ENCODE results near the gene SAMD4A.

The SAMD4A gene

DNA sequence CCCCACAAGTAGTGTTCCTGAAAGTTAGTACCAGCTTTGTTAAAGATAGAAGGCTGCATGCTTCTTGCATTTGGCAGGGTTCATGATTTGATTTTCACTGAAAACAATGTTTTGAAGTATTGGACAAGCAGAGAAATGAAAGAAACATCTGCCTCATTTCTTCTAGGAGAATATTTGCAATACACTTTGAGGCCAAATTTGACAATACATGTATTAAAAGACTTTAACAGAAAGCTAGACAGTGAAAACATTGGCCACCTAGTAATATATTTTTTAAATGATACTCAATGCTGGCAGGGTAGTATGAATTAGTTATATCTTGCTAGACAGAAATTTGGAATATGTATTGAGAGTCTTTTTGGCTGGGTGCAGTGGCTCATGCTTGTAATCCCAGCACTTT lies 267.2 kb downstream of the SAMD4A start:
- no peak overlapping the region for H3K4me3 ChIP-seq (ENCODE audit: insufficient read depth, low read length, poor library complexity, severe bottlenecking)
- H4K20me1 ChIP-seq (ENCODE audit: low read depth, low read length) = no peaks in the 10 kb centered on the region
- no peaks in the 10 kb centered on the region for H3K79me2 ChIP-seq (ENCODE audit: insufficient read depth, low read length)
- no peak overlapping the region for H3K27ac ChIP-seq (ENCODE audit: low read depth, low read length)
- no peak overlapping the region for H2AFZ ChIP-seq (ENCODE audit: low read depth, low read length, severe bottlenecking)
- no peak overlapping the region for H3K4me2 ChIP-seq (ENCODE audit: low read depth, low read length, poor library complexity, severe bottlenecking)
- H3K36me3 ChIP-seq (ENCODE audit: low read length) = no peaks in the 10 kb centered on the region
- H3K9me3 ChIP-seq (ENCODE audit: insufficient read depth, low read length) = no peaks in the 10 kb centered on the region
- H3F3A ChIP-seq (ENCODE audit: insufficient read depth) = no peaks in the 10 kb centered on the region
- no peaks in the 10 kb centered on the region for H3K9me2 ChIP-seq (replicated peaks; ENCODE audit: insufficient read depth, low read length)
- H3K9ac ChIP-seq (ENCODE audit: low read length) = no peak overlapping the region
- H3K27me3 ChIP-seq (ENCODE audit: low read length) = no peaks in the 10 kb centered on the region
- TF ChIP-seq, protein P1, sequence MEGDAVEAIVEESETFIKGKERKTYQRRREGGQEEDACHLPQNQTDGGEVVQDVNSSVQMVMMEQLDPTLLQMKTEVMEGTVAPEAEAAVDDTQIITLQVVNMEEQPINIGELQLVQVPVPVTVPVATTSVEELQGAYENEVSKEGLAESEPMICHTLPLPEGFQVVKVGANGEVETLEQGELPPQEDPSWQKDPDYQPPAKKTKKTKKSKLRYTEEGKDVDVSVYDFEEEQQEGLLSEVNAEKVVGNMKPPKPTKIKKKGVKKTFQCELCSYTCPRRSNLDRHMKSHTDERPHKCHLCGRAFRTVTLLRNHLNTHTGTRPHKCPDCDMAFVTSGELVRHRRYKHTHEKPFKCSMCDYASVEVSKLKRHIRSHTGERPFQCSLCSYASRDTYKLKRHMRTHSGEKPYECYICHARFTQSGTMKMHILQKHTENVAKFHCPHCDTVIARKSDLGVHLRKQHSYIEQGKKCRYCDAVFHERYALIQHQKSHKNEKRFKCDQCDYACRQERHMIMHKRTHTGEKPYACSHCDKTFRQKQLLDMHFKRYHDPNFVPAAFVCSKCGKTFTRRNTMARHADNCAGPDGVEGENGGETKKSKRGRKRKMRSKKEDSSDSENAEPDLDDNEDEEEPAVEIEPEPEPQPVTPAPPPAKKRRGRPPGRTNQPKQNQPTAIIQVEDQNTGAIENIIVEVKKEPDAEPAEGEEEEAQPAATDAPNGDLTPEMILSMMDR (IDR thresholded peaks at IDR 0.05; ENCODE audit: insufficient read depth, low read length, poor library complexity, severe bottlenecking) = no peak
- no peak for TF ChIP-seq EZH2phosphoT487 (conservative IDR thresholded peaks at IDR 0.05; ENCODE audit: low read length)

DNA sequence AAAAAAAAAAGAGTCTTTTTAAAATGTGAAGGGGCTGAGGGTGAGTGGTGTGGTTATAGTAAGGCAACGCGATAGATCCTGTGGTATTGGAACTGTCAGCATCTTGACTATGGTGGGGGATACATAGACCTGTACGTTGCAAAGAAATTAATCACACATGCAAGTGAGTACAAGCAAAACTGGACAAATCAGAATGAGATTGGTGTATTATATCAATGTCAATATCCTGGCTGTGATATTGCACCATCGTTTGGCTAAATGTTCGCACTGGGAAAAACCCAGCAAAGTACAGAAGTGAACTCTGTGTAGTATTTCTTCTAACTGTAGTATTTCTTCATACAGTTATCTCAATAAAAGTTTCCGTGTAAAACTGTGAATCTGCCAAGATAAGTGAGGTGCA lies 267.8 kb downstream of the SAMD4A start:
- Histone ChIP-seq H3K4me3 (ENCODE audit: insufficient read depth, low read length, poor library complexity, severe bottlenecking) (no peak overlapping the region), H3K79me2 (ENCODE audit: insufficient read depth, low read length) (no peaks in the 10 kb centered on the region), H3K9me2 (replicated peaks; ENCODE audit: insufficient read depth, low read length) (no peaks in the 10 kb centered on the region), H3K9me3 (ENCODE audit: insufficient read depth, low read length) (no peaks in the 10 kb centered on the region), H2AFZ (ENCODE audit: low read depth, low read length, severe bottlenecking) (no peak overlapping the region), H3K36me3 (ENCODE audit: low read length) (no peaks in the 10 kb centered on the region), H4K20me1 (ENCODE audit: low read depth, low read length) (no peaks in the 10 kb centered on the region), H3K9ac (ENCODE audit: low read length) (no peak overlapping the region), H3K4me2 (ENCODE audit: low read depth, low read length, poor library complexity, severe bottlenecking) (no peak overlapping the region), H3K27ac (ENCODE audit: low read depth, low read length) (no peak overlapping the region), H3F3A (ENCODE audit: insufficient read depth) (no peaks in the 10 kb centered on the region), H3K27me3 (ENCODE audit: low read length) (no peaks in the 10 kb centered on the region)
- TF ChIP-seq, protein P1 (IDR thresholded peaks at IDR 0.05; ENCODE audit: insufficient read depth, low read length, poor library complexity, severe bottlenecking) = no peak
- TF ChIP-seq EZH2phosphoT487 (conservative IDR thresholded peaks at IDR 0.05; ENCODE audit: low read length) = no peak

DNA sequence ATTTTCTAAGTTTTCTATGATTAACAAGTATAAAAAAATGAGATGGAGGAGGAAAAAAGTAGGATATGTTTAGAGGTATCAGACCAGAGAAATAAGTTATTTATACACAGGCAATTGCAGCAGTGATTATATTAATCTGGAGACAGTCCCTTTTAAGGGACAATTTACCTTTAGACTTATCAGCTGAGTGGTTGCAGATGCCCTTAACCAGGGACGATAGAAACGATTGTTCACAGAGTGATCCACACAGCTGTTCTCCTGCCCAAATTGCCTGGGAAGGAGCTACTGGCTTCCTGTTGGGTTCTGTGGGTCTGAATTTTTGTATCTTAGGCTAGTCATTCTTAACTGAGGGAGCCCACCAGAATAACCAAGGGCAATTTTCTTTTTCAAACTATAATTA lies 269.3 kb downstream of the SAMD4A start:
- TF ChIP-seq, protein P1 (IDR thresholded peaks at IDR 0.05; ENCODE audit: insufficient read depth, low read length, poor library complexity, severe bottlenecking) = no peak
- no peak for TF ChIP-seq EZH2phosphoT487 (conservative IDR thresholded peaks at IDR 0.05; ENCODE audit: low read length)
- Histone ChIP-seq H4K20me1 (ENCODE audit: low read depth, low read length) (no peaks in the 10 kb centered on the region), H3K4me2 (ENCODE audit: low read depth, low read length, poor library complexity, severe bottlenecking) (no peak overlapping the region), H3K27me3 (ENCODE audit: low read length) (no peaks in the 10 kb centered on the region), H3K9ac (ENCODE audit: low read length) (no peak overlapping the region), H3K27ac (ENCODE audit: low read depth, low read length) (no peak overlapping the region), H3K4me3 (ENCODE audit: insufficient read depth, low read length, poor library complexity, severe bottlenecking) (no peak overlapping the region), H3K9me3 (ENCODE audit: insufficient read depth, low read length) (no peaks in the 10 kb centered on the region), H2AFZ (ENCODE audit: low read depth, low read length, severe bottlenecking) (no peak overlapping the region), H3K9me2 (replicated peaks; ENCODE audit: insufficient read depth, low read length) (no peaks in the 10 kb centered on the region), H3K79me2 (ENCODE audit: insufficient read depth, low read length) (no peaks in the 10 kb centered on the region), H3F3A (ENCODE audit: insufficient read depth) (no peaks in the 10 kb centered on the region), H3K36me3 (ENCODE audit: low read length) (0 out of 2 replicates have a peak, but pooled peaks cover 5% of the 10 kb centered on the region)

Data from SU-DHL-6 (cell line).